HepG2 (cell line): Measurements from ENCODE around the gene OR2B2. TPM values are rescaled to one million over a fixed set of nuclear protein-coding genes. Genes with fewer than 3 reads are reported as not detected.
A peak's percentile ranks its signal among the peaks of the same experiment; 100 is the strongest.

ENCODE experiments used
- FOXP4 ChIP-seq: sonication (generic); formaldehyde crosslinking; IDR thresholded peaks from 2 replicates; pipeline ENCODE4 v1.4.0; 2020; ENCODE audit warnings: missing genetic modification reagents
- HNRNPLL ChIP-seq: fragments of 200-400 bp; formaldehyde crosslinking; IDR thresholded peaks from 2 replicates; pipeline ENCODE4 v1.6.1; 2017; ENCODE audit warnings: mild to moderate bottlenecking, low read depth, low read length; ENCODE audit not compliant: poor library complexity, severe bottlenecking
- ISL2 ChIP-seq: sonication (generic); formaldehyde crosslinking; IDR thresholded peaks from 2 replicates; pipeline ENCODE4 v1.5.0; 2020; ENCODE audit warnings: missing genetic modification reagents
- KLF9 ChIP-seq: IDR thresholded peaks from 2 replicates; pipeline ENCODE4 v1.6.1; 2016; ENCODE audit warnings: low read depth
- PRDM15 ChIP-seq: sonication (generic); formaldehyde crosslinking; IDR thresholded peaks from 2 replicates; pipeline ENCODE4 v1.4.0; 2020; ENCODE audit warnings: missing genetic modification reagents
- TFE3 ChIP-seq: IDR thresholded peaks from 2 replicates; pipeline ENCODE4 v1.6.1; 2016
- ZKSCAN5 ChIP-seq: sonication (generic); formaldehyde crosslinking; IDR thresholded peaks from 2 replicates; pipeline ENCODE4 v1.5.1; 2020; ENCODE audit warnings: mild to moderate bottlenecking, missing genetic modification reagents
- ZNF281 ChIP-seq: sonication (generic); formaldehyde crosslinking; IDR thresholded peaks from 2 replicates; pipeline ENCODE4 v1.4.0; 2020; ENCODE audit warnings: missing genetic modification reagents, borderline replicate concordance
- ZNF556 ChIP-seq: sonication (generic); formaldehyde crosslinking; IDR thresholded peaks from 2 replicates; pipeline ENCODE4 v1.4.0; 2020; ENCODE audit warnings: mild to moderate bottlenecking, missing genetic modification reagents, borderline replicate concordance
- ZNF652 ChIP-seq: IDR thresholded peaks from 2 replicates; pipeline ENCODE4 v1.6.1; 2016; ENCODE audit warnings: low read depth, borderline replicate concordance
- ZNF687 ChIP-seq: sonication (generic); formaldehyde crosslinking; IDR thresholded peaks from 2 replicates; pipeline ENCODE4 v1.5.1; 2020; ENCODE audit warnings: mild to moderate bottlenecking, missing genetic modification reagents, moderate library complexity
- ZNF775 ChIP-seq: sonication (generic); formaldehyde crosslinking; IDR thresholded peaks from 2 replicates; pipeline ENCODE4 v1.4.0; 2020; ENCODE audit warnings: missing genetic modification reagents, mild to moderate bottlenecking, moderate library complexity, borderline replicate concordance
- ZSCAN25 ChIP-seq: sonication (generic); formaldehyde crosslinking; IDR thresholded peaks from 2 replicates; pipeline ENCODE4 v1.8.0; 2022; ENCODE audit warnings: mild to moderate bottlenecking, missing genetic modification reagents
- polyA plus RNA-seq, 8 experiments: library from polyadenylated mRNA; depleted of rRNA in 3 of 8; stranded (reverse) in 7 of 8; unstranded in 1 of 8; fragments of >200 nt; fragmentation: Illumina TruSeq in 4 of 8; extraction: Trizol in 4 of 8; gene quantifications; 2 replicates each; pipeline versions ENCODE4 v1.2.1 to v1.2.3, GENCODE V29; 2011 to 2016; ENCODE audit warnings: low read depth in 4 of 8, missing spikeins in 1 of 8, mixed read lengths in 1 of 8; ENCODE audit not compliant: insufficient read depth in 1 of 8
- total RNA-seq, 5 experiments: library from RNA; depleted of rRNA; stranded (reverse); fragments of >200 nt; fragmentation: Illumina TruSeq; extraction: Trizol; gene quantifications; 2 replicates each; pipeline ENCODE4 v1.2.3, GENCODE V29; 2016; ENCODE audit warnings: low read depth in 1 of 5

OR2B2 gene
- total and polyA plus RNA-seq, 2 of the 13 experiments (the other 11 are each of a cell fraction or from before 2014, with no cell fraction given), result not detected

- no peak for TF ChIP-seq PRDM15
- no peak for TF ChIP-seq ISL2 (CRISPR knock-in tag)
- no peak for TF ChIP-seq ZNF556 (CRISPR knock-in tag)
- TF ChIP-seq TFE3 (CRISPR knock-in tag), result no peak
- TF ChIP-seq FOXP4 (CRISPR knock-in tag), result no peak
- no peak for TF ChIP-seq ZNF775 (CRISPR knock-in tag)
- TF ChIP-seq ZNF281 (CRISPR knock-in tag), result no peak
- TF ChIP-seq HNRNPLL, result peak; percentile 83
- no peak for TF ChIP-seq ZNF652 (CRISPR knock-in tag)
- no peak for TF ChIP-seq ZKSCAN5 (CRISPR knock-in tag)
- no peak for TF ChIP-seq KLF9 (CRISPR knock-in tag)
- TF ChIP-seq ZNF687 (CRISPR knock-in tag), result peak; percentile 80
- TF ChIP-seq ZSCAN25 (CRISPR knock-in tag), result no peak
Observed at GRCh38 chr6:27864906-27865849, 47.0 kb downstream of the OR2B2 start (continued).
